ENCODE data around the gene BRPF3. TPM values are rescaled to one million over a fixed set of nuclear protein-coding genes. Genes with fewer than 3 reads are reported as not detected.

The BRPF3 gene
- total and polyA plus RNA-seq, 2 donors (not counting 1 experiment from before 2014, with no cell fraction given), result 10.4 to 10.6 TPM

DNA sequence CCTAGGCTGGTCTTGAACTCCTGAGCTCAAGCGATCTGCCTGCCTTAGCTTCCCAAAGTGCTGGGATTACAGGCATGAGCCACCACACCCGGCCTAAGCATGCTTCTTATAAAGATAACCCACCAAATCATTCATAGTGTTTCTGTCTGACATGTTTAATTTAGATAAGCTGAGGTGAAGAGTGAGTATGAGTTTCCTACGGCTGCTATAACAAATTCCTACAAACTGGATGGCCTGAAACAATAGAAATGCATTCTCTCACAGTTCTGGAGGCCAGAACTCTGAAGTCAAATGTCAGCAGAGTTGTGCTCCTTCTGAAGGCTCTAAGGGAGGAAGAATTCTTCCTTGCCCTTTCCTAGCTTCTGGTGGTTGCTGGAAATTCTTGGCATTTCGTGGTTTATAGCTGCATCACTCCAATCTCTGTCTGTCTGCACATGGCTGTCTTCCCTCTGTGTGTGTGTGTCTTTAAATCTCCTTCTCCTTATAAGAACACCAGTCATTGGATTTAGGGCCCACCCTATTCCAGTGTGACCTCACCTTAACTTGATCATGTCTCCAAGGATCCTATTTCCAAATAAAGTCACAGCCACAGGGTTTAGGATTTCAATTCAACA, 36.3 kb upstream of the BRPF3 start:
- no peaks in the 10 kb centered on the region for H3K9me3 ChIP-seq (ENCODE audit: control insufficient read depth, insufficient read depth, low read depth, low read length)

DNA sequence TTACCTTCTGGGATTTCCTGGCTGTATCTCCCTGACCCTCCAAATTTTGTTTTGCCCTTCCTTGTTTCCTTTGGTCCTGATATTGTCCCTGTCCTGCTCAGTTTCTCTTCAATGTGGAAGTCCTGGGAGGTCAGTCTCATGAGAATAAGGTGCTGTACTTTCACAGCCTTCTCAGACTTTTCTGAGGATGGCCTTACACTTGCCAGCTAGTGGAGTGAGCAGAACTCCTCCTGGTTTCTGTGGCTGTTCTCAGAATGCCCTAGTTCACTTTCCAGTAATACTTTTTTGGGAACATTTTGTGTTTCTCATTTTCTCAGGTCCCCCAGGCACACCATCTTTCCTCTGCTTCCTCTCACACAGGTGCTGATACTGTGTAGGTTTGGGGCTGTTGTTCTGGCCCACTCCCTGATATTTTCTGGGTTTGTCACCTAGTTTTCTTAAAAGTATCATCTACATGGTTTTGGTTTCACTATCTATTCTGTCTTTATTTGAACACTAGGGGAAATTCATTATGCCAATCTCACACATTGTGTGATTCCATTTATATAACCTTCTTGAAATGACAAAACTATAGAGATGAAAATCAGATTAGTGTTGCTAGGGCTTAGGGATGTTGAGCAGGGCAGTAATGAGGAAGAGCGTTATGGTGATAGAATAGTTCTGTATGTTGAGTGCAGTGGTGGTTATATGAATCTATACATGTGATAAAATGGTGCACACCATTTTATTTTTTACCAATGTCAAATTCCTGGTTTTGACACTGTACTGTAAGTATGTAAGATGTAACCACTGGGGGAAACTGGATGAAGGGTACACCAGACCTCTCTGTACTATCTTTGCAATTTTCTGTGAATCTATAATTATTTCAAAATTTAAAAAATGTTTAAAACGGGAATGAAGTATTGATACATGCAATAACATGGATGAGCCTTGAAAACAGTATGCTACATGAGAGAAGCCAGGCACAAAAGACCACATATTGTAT, 27.2 kb upstream of the BRPF3 start:
- Histone ChIP-seq H4K20me1 (ENCODE audit: control insufficient read depth, extremely low read depth, insufficient read depth, low read length) (no peaks in the 10 kb centered on the region), H2AFZ (ENCODE audit: low read length) (no peak overlapping the region), H3K4me2 (ENCODE audit: extremely low read depth, insufficient read depth, low read length) (no peak overlapping the region)

More for the DNA sequence above, 36.3 kb upstream of the BRPF3 start:
- H3K36me3 ChIP-seq (ENCODE audit: control insufficient read depth, insufficient read depth, low read length), result no peaks in the 10 kb centered on the region
- no peaks in the 10 kb centered on the region for H3K27me3 ChIP-seq (ENCODE audit: control insufficient read depth, insufficient read depth, low read length)
- H3K4me3 ChIP-seq (replicated peaks in 1 of 4; ENCODE audit: control extremely low read depth in 1 of 4, insufficient read depth in 1 of 4, low read depth in 3 of 4, low read length in 4 of 4), result no peak overlapping the region
- no peaks in the 10 kb centered on the region for H3K79me2 ChIP-seq (ENCODE audit: control insufficient read depth, insufficient read depth, low read length)
- no peak overlapping the region for H3K27ac ChIP-seq (ENCODE audit: insufficient read depth, low read length)
- no peaks in the 10 kb centered on the region for H4K20me1 ChIP-seq (ENCODE audit: control insufficient read depth, extremely low read depth, insufficient read depth, low read length)
- H2AFZ ChIP-seq (ENCODE audit: low read length), result no peak overlapping the region
- H3K9ac ChIP-seq (ENCODE audit: insufficient read depth, low read length), result no peak overlapping the region
- DNase-seq (ENCODE audit: low read depth in 2 of 2), result peak; percentile 43 to 69
- no peaks in the 10 kb centered on the region for H3K4me1 ChIP-seq (ENCODE audit: control insufficient read depth, extremely low read depth, insufficient read depth, low read length)
- no peak overlapping the region for H3K4me2 ChIP-seq (ENCODE audit: extremely low read depth, insufficient read depth, low read length)
- TF ChIP-seq EZH2 (IDR thresholded peaks at IDR 0.05; ENCODE audit: low read length, missing control alignments), result no peak

DNA sequence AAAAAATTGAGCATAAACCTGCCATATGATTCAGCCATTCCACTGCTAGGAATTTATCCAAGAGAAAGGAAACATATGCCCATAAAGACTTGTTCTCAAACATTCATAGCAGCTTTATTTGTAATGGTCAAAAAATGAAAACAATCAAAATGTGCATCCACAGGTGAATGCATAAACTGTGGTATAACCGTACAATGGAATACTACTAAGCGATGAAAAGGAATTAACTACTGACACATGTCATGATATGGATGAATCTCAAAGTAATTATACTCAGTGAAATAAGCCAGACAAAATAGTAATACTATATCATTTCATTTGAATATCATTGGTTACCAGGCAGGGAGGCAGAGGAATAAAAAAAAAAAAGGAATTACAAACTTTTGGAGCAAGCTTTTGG, 25.8 kb upstream of the BRPF3 start:
- no peak for DNase-seq (ENCODE audit: low read depth in 2 of 2)
- Histone ChIP-seq H4K20me1 (ENCODE audit: control insufficient read depth, extremely low read depth, insufficient read depth, low read length) (no peaks in the 10 kb centered on the region), H3K9me3 (ENCODE audit: control insufficient read depth, insufficient read depth, low read depth, low read length) (no peaks in the 10 kb centered on the region), H3K27me3 (ENCODE audit: control insufficient read depth, insufficient read depth, low read length) (peaks cover 3% of the 10 kb centered on the region), H3K79me2 (ENCODE audit: control insufficient read depth, insufficient read depth, low read length) (no peaks in the 10 kb centered on the region), H3K36me3 (ENCODE audit: control insufficient read depth, insufficient read depth, low read length) (no peaks in the 10 kb centered on the region), H3K4me3 (replicated peaks in 1 of 4; ENCODE audit: control extremely low read depth in 1 of 4, insufficient read depth in 1 of 4, low read depth in 3 of 4, low read length in 4 of 4) (no peak overlapping the region), H3K27ac (ENCODE audit: insufficient read depth, low read length) (no peak overlapping the region), H3K4me2 (ENCODE audit: extremely low read depth, insufficient read depth, low read length) (no peak overlapping the region), H2AFZ (ENCODE audit: low read length) (no peak overlapping the region), H3K4me1 (ENCODE audit: control insufficient read depth, extremely low read depth, insufficient read depth, low read length) (no peaks in the 10 kb centered on the region), H3K9ac (ENCODE audit: insufficient read depth, low read length) (no peak overlapping the region)
- no peak for TF ChIP-seq EZH2 (IDR thresholded peaks at IDR 0.05; ENCODE audit: low read length, missing control alignments)
- TF ChIP-seq, protein P1, sequence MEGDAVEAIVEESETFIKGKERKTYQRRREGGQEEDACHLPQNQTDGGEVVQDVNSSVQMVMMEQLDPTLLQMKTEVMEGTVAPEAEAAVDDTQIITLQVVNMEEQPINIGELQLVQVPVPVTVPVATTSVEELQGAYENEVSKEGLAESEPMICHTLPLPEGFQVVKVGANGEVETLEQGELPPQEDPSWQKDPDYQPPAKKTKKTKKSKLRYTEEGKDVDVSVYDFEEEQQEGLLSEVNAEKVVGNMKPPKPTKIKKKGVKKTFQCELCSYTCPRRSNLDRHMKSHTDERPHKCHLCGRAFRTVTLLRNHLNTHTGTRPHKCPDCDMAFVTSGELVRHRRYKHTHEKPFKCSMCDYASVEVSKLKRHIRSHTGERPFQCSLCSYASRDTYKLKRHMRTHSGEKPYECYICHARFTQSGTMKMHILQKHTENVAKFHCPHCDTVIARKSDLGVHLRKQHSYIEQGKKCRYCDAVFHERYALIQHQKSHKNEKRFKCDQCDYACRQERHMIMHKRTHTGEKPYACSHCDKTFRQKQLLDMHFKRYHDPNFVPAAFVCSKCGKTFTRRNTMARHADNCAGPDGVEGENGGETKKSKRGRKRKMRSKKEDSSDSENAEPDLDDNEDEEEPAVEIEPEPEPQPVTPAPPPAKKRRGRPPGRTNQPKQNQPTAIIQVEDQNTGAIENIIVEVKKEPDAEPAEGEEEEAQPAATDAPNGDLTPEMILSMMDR (conservative IDR thresholded peaks at IDR 0.05 in 1 of 2, IDR thresholded peaks at IDR 0.05 in 1 of 2; ENCODE audit: low read depth in 1 of 2, low read length in 2 of 2), result no peak

More for the DNA sequence above, 27.2 kb upstream of the BRPF3 start:
- DNase-seq (ENCODE audit: low read depth in 2 of 2), result no peak
- Histone ChIP-seq H3K4me1 (ENCODE audit: control insufficient read depth, extremely low read depth, insufficient read depth, low read length) (no peaks in the 10 kb centered on the region), H3K9ac (ENCODE audit: insufficient read depth, low read length) (no peak overlapping the region), H3K27me3 (ENCODE audit: control insufficient read depth, insufficient read depth, low read length) (peaks cover 3% of the 10 kb centered on the region), H3K27ac (ENCODE audit: insufficient read depth, low read length) (no peak overlapping the region), H3K4me3 (replicated peaks in 1 of 4; ENCODE audit: control extremely low read depth in 1 of 4, insufficient read depth in 1 of 4, low read depth in 3 of 4, low read length in 4 of 4) (no peak overlapping the region), H3K79me2 (ENCODE audit: control insufficient read depth, insufficient read depth, low read length) (no peaks in the 10 kb centered on the region), H3K36me3 (ENCODE audit: control insufficient read depth, insufficient read depth, low read length) (no peaks in the 10 kb centered on the region), H3K9me3 (ENCODE audit: control insufficient read depth, insufficient read depth, low read depth, low read length) (no peaks in the 10 kb centered on the region)
- TF ChIP-seq, protein P1 (conservative IDR thresholded peaks at IDR 0.05 in 1 of 2, IDR thresholded peaks at IDR 0.05 in 1 of 2; ENCODE audit: low read depth in 1 of 2, low read length in 2 of 2), result no peak
- TF ChIP-seq EZH2 (IDR thresholded peaks at IDR 0.05; ENCODE audit: low read length, missing control alignments), result no peak

Data from fibroblast of lung (primary cell).